Fibroblast of the aortic adventitia (primary cell): ENCODE data around the gene ADAMTS12. TPM values are rescaled to one million over a fixed set of nuclear protein-coding genes. Genes with fewer than 3 reads are reported as not detected.

Experiments
- DNase-seq: peaks from one replicate; pipeline ENCODE4 v3.0.0-alpha.2; 2010; ENCODE audit warnings: low read depth
- H3K4me3 ChIP-seq: 2 replicates; pipeline ENCODE4 v1.5.1; 2011; ENCODE audit warnings: low read depth, mild to moderate bottlenecking, control low read depth, low read length, moderate library complexity
- CTCF ChIP-seq: IDR thresholded peaks from 2 replicates; pipeline ENCODE4 v1.5.1; 2011; ENCODE audit warnings: mild to moderate bottlenecking, low read length, control low read depth, inconsistent platforms; ENCODE audit not compliant: insufficient read depth
- total RNA-seq: library from RNA; depleted of rRNA; stranded (reverse); fragments of >200 nt; gene quantifications from 2 replicates; pipeline ENCODE4 v1.2.3, GENCODE V29; 2012; ENCODE audit warnings: low replicate concordance

The ADAMTS12 gene
- total RNA-seq, 1 donor = 13.0 TPM

- no peak for TF ChIP-seq CTCF
- H3K4me3 ChIP-seq = no peak overlapping the region
- DNase-seq = no peak
These were observed 199.9 kb downstream of the ADAMTS12 start for GRCh38 chr5:33691856-33692255.

DNA sequence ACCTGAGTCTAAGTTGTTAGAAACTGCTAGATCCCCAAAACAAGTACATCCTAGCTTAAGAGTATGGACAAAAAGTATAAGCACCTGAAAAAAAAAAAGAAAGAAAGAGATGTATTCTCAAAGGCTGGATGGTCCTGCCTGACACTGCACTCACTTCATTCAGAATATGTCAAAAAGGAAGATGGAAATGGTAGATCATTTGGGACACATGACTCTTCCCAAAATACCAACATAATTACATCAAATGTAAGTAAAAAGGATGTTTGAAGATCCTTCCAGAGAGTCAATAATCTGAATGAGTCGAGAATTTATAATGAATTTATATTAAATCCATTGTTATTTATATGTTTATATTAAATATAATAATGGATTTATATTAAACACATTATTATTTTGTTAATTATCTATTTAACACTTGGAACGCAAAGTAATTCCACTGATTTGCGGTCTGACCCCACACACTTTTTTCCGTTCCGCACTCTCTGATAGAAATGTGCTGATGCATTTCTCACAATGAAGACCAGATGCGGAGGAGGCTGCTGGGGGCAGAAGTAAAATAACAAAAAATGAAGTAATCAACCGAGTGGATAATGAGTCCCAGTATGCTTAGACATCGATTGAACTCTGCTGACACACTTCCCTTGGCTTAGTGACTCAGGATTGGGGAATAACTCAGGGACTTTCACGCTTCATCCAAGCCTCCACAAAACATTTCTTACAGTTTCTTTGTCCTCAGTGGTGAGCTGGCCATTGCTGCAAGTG, 201.2 kb downstream of the ADAMTS12 start:
- TF ChIP-seq CTCF = no peak
- H3K4me3 ChIP-seq = no peak overlapping the region
- peak; percentile 89 for DNase-seq

GRCh38 chr5:33688526-33688925, 203.3 kb downstream of the ADAMTS12 start:
- TF ChIP-seq CTCF = no peak
- DNase-seq = peak; percentile 57
- H3K4me3 ChIP-seq = no peak overlapping the region

- TF ChIP-seq CTCF = no peak
- peak; percentile 77 for DNase-seq
These were observed 203.7 kb downstream of the ADAMTS12 start for GRCh38 chr5:33688066-33688465.

DNA sequence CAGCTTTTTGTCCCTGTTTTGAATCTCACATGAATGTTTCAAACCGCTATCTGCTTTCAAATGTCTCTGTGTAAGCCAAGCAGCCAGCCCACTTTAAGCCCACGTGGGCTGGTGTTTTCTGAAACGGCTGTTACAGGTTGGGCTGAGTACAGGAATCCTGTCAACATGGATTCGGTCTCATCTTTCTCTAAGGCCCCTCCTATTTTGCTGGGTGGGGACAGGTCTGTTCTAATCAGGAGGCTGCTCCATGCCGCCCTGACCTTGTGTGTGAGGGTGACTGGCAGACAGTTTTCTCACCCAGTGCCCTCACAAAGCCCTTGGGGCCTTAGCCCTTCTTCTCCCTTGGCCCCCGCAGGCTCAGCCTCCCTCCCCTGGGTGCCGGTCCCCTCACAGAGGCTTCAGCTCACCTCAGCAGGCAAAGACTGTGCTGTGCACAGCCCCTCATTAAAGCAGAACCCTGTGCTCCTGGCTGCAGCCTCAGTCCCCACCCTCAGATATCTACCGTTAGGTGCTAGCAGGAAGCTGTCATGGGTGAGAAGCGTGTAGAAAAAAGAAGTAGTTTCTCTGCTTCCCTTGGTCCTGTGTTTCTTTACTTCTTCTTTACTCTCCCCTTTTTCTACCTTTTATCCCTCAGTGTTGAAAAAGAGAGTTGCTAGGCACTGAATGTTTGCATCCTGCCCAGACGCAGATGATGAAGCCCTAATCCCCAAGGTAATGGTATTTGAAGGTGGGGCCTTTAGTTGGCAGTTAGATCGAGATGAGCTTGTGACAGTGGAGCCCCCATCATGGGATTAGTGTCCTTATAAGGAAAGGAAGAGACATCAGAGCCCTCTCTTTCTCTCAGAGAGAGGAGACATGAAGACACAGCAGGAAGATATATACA, 205.7 kb downstream of the ADAMTS12 start:
- no peak for TF ChIP-seq CTCF

More at GRCh38 chr5:33688066-33688465, 203.7 kb downstream of the ADAMTS12 start:
- no peak overlapping the region for H3K4me3 ChIP-seq

DNA sequence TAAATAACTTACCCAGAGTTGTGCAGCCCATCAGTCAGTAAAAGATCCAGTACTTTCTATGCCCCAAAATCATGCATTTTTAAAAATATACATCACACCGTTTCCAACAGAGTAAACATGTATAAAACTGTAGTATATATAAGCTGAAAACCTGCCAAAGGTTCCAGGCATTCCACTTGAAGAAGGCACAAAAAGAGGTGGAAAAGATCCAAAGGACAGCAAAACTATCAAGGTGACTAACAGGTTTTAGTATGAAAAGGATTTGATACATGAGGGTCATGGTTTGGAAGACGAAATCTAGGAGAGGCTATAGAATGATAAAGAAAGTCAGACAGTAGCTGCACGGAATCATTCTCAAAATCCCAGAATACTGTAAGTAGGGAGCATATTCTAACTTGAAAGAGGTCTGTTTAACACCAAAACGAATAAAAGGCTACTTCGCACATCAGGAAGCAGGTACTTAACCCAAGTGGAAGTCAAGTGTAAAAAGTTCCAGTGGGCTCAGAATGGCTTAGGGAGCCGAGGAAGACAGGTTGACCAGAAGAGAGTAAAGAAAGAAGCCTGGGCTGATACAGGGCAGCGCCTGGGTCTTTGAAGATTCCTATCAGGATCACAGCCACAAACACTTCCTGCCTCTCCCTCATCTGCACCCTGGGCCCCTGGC, 207.2 kb downstream of the ADAMTS12 start:
- DNase-seq = no peak
- H3K4me3 ChIP-seq = no peak overlapping the region
- TF ChIP-seq CTCF = no peak

More for the DNA sequence above, 205.7 kb downstream of the ADAMTS12 start:
- H3K4me3 ChIP-seq = no peak overlapping the region
- no peak for DNase-seq
